HG03460 (cell line): ENCODE results near the gene HBG1.

Source experiments
- ATAC-seq: cut with Tn5 transposase; IDR thresholded peaks from one replicate; pipeline ENCODE4 v1.9.1; 2021; ENCODE audit not compliant: unreplicated experiment

Gene HBG1

GRCh38 chr11:5228124-5228523 is 21.5 kb downstream of the HBG1 start:
- ATAC-seq: no peak

GRCh38 chr11:5227681-5228080 is 22.0 kb downstream of the HBG1 start:
- no peak for ATAC-seq

GRCh38 chr11:5226732-5227310 is 22.8 kb downstream of the HBG1 start, which contains the start of gene HBB:
Gene HBB (minus strand): TSS chr11:5227071. CDS start chr11:5227021, 50 bp downstream.
- no peak for ATAC-seq

GRCh38 chr11:5225480-5225871 is 24.2 kb downstream of the HBG1 start:
- ATAC-seq: no peak

GRCh38 chr11:5224538-5225479 is 24.8 kb downstream of the HBG1 start:
- no peak for ATAC-seq

- no peak for ATAC-seq
These were observed 26.0 kb downstream of the HBG1 start for GRCh38 chr11:5223686-5224085.

- no peak for ATAC-seq
These were observed 26.5 kb downstream of the HBG1 start for GRCh38 chr11:5223146-5223545.

GRCh38 chr11:5210376-5210885 is 39.2 kb downstream of the HBG1 start:
- no peak for ATAC-seq

- peak; percentile 73 for ATAC-seq
These were observed 44.9 kb downstream of the HBG1 start for GRCh38 chr11:5204787-5205186.

- no peak for ATAC-seq
These were observed 46.3 kb downstream of the HBG1 start for GRCh38 chr11:5203366-5203765.

GRCh38 chr11:5200582-5200981 is 49.1 kb downstream of the HBG1 start, which contains the start of gene OR51V1:
Gene OR51V1 (minus strand): TSS chr11:5200682. CDS start chr11:5200682, 0 bp downstream.
- ATAC-seq: no peak

GRCh38 chr11:5198285-5198684 is 51.4 kb downstream of the HBG1 start:
- ATAC-seq: no peak
